Astrocyte (in vitro differentiated cells and primary cell): ENCODE data around the gene NUTM1. TPM values are rescaled to one million over a fixed set of nuclear protein-coding genes. Genes with fewer than 3 reads are reported as not detected.
"Not testable (repeated sequence)": the region's sequence is repeated elsewhere in the genome, so short reads cannot be mapped to it uniquely, and the experiment has no call there.

ENCODE experiments used
- DNase-seq: peaks from one replicate; pipeline ENCODE4 v3.0.0-alpha.2; 2010; ENCODE audit warnings: low read depth
- FAIRE-seq: peaks from 2 replicates; lab custom pipeline; 2011; peaks lifted over from hg19 to GRCh38; lab: Jason Lieb, UNC
- H2AFZ ChIP-seq: 2 replicates; pipeline ENCODE4 v1.6.0; 2012; ENCODE audit warnings: low read depth, low read length, inconsistent platforms
- H3K27ac ChIP-seq: 2 replicates; pipeline ENCODE4 v1.5.1; 2011; ENCODE audit warnings: low read depth, low read length, inconsistent platforms
- H3K27me3 ChIP-seq: 2 replicates; pipeline ENCODE4 v1.6.0; 2011; ENCODE audit warnings: low read length, inconsistent platforms; ENCODE audit not compliant: insufficient read depth
- H3K36me3 ChIP-seq: 2 replicates; pipeline ENCODE4 v1.5.1; 2011; ENCODE audit warnings: low read length, inconsistent platforms; ENCODE audit not compliant: insufficient read depth
- H3K4me1 ChIP-seq: 2 replicates; pipeline ENCODE4 v1.5.1; 2011; ENCODE audit warnings: low read length, inconsistent platforms; ENCODE audit not compliant: insufficient read depth
- H3K4me2 ChIP-seq: 2 replicates; pipeline ENCODE4 v1.6.0; 2012; ENCODE audit warnings: low read length, inconsistent platforms
- H3K4me3 ChIP-seq: 2 replicates; pipeline ENCODE4 v1.5.1; 2011; ENCODE audit warnings: low read depth, mild to moderate bottlenecking, low read length, inconsistent platforms; ENCODE audit not compliant: insufficient read depth
- H3K79me2 ChIP-seq: 2 replicates; pipeline ENCODE4 v1.6.0; 2012; ENCODE audit warnings: mild to moderate bottlenecking, low read length, inconsistent platforms; ENCODE audit not compliant: insufficient read depth
- H3K9ac ChIP-seq: 2 replicates; pipeline ENCODE4 v1.6.0; 2012; ENCODE audit warnings: mild to moderate bottlenecking, low read length, inconsistent platforms
- H3K9me3 ChIP-seq: 2 replicates; pipeline ENCODE4 v1.5.1; 2012; ENCODE audit warnings: low read depth, mild to moderate bottlenecking, low read length, inconsistent platforms; ENCODE audit not compliant: insufficient read depth
- H4K20me1 ChIP-seq: 2 replicates; pipeline ENCODE4 v1.6.0; 2012; ENCODE audit warnings: low read length, inconsistent platforms; ENCODE audit not compliant: insufficient read depth
- H3K27ac Mint-ChIP-seq: one replicate; pipeline ENCODE4 v1.8.0; 2021; ENCODE audit warnings: mild to moderate bottlenecking, mixed read lengths; ENCODE audit not compliant: unreplicated experiment
- H3K27me3 Mint-ChIP-seq: one replicate; pipeline ENCODE4 v1.8.0; 2021; ENCODE audit warnings: low read depth, mixed read lengths; ENCODE audit not compliant: unreplicated experiment
- H3K36me3 Mint-ChIP-seq: one replicate; pipeline ENCODE4 v1.8.0; 2021; ENCODE audit warnings: low read depth, mixed read lengths; ENCODE audit not compliant: unreplicated experiment
- H3K4me1 Mint-ChIP-seq: one replicate; pipeline ENCODE4 v1.8.0; 2021; ENCODE audit warnings: low read depth, mixed read lengths; ENCODE audit not compliant: unreplicated experiment
- H3K4me3 Mint-ChIP-seq: one replicate; pipeline ENCODE4 v1.8.0; 2021; ENCODE audit warnings: mild to moderate bottlenecking, moderate library complexity, mixed read lengths; ENCODE audit not compliant: unreplicated experiment
- H3K9me3 Mint-ChIP-seq: one replicate; pipeline ENCODE4 v1.8.0; 2021; ENCODE audit warnings: mild to moderate bottlenecking, mixed read lengths; ENCODE audit not compliant: unreplicated experiment
- EZH2 ChIP-seq: IDR thresholded peaks from 2 replicates; pipeline ENCODE4 v1.6.1; 2012; ENCODE audit warnings: mild to moderate bottlenecking, low read length, inconsistent platforms; ENCODE audit not compliant: insufficient read depth
- total RNA-seq: library from RNA; stranded (reverse); gene quantifications from 2 replicates; pipeline ENCODE4 v1.2.1, GENCODE V29; 2021
- TF ChIP-seq, protein P1 (sequence below): IDR thresholded peaks from 2 replicates; pipeline ENCODE4 v1.5.1; 2011; ENCODE audit warnings: low read depth, mild to moderate bottlenecking, inconsistent platforms, low read length, moderate library complexity; ENCODE audit not compliant: insufficient read depth

NUTM1 gene
- total RNA-seq, 1 donor from 2014 or later, result not detected

GRCh38 chr15:34347951-34348638 lies 5.0 kb downstream of the NUTM1 start:
- H3K9me3 ChIP-seq, result no peaks in the 10 kb centered on the region
- H3K9me3 Mint-ChIP-seq, result no peaks in the 10 kb centered on the region
- H3K79me2 ChIP-seq, result no peaks in the 10 kb centered on the region
- no peak overlapping the region for H3K4me2 ChIP-seq
- H3K4me1 ChIP-seq, result no peaks in the 10 kb centered on the region
- no peak overlapping the region for H3K9ac ChIP-seq
- H3K27ac Mint-ChIP-seq, result no peak overlapping the region
- no peak overlapping the region for H2AFZ ChIP-seq
- DNase-seq (no peak), FAIRE-seq (no peak)
- no peaks in the 10 kb centered on the region for H3K4me1 Mint-ChIP-seq
- H3K27me3 Mint-ChIP-seq, result peaks cover 8% of the 10 kb centered on the region
- no peak overlapping the region for H3K4me3 Mint-ChIP-seq
- H3K27me3 ChIP-seq, result peaks cover 2% of the 10 kb centered on the region
- no peak overlapping the region for H3K27ac ChIP-seq
- no peaks in the 10 kb centered on the region for H3K36me3 ChIP-seq
- no peak overlapping the region for H3K4me3 ChIP-seq
- H3K36me3 Mint-ChIP-seq, result peaks cover 2% of the 10 kb centered on the region
- TF ChIP-seq EZH2, result no peak
- H4K20me1 ChIP-seq, result no peaks in the 10 kb centered on the region

DNA sequence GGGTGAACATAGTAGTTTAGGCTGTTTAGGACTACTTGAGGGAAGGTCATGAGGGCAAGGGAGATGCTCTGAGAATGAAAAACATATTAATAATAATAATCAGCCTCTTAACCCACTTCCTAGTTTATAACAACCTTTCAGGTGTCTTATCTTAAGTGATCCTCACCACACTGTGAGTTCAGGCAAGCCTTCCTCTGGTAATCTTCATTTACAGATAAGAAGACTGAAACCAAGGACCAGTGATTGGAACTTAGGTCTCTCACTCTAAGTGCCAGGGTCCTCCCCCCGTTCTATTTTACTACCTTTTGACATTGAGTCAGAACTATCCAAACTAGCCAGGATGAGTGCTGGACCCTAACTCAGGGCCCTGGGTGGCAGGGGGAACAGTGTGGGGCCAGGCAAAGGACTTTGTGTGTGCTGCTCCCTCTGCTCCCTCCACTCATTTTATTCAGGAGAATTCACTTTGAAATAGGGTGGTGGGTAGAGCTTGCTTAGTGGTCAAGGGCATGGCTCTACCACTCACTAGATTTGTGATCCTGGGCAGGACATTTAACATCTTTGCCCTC lies 5.7 kb downstream of the NUTM1 start:
- Histone ChIP-seq H3K9me3 (no peaks in the 10 kb centered on the region), H3K27me3 (peaks cover 2% of the 10 kb centered on the region), H4K20me1 (no peaks in the 10 kb centered on the region), H3K27ac (no peak overlapping the region), H3K9ac (no peak overlapping the region), H3K4me3 (no peak overlapping the region), H3K36me3 (no peaks in the 10 kb centered on the region), H3K4me1 (no peaks in the 10 kb centered on the region), H2AFZ (no peak overlapping the region), H3K79me2 (no peaks in the 10 kb centered on the region), H3K4me2 (no peak overlapping the region)
- Mint-ChIP-seq H3K9me3 (no peaks in the 10 kb centered on the region), H3K4me1 (no peaks in the 10 kb centered on the region), H3K27ac (no peak overlapping the region), H3K4me3 (no peak overlapping the region), H3K27me3 (peaks cover 8% of the 10 kb centered on the region), H3K36me3 (peaks cover 2% of the 10 kb centered on the region)
- no peak for DNase-seq
- FAIRE-seq, result no peak
- TF ChIP-seq EZH2, result no peak
- TF ChIP-seq, protein P1, sequence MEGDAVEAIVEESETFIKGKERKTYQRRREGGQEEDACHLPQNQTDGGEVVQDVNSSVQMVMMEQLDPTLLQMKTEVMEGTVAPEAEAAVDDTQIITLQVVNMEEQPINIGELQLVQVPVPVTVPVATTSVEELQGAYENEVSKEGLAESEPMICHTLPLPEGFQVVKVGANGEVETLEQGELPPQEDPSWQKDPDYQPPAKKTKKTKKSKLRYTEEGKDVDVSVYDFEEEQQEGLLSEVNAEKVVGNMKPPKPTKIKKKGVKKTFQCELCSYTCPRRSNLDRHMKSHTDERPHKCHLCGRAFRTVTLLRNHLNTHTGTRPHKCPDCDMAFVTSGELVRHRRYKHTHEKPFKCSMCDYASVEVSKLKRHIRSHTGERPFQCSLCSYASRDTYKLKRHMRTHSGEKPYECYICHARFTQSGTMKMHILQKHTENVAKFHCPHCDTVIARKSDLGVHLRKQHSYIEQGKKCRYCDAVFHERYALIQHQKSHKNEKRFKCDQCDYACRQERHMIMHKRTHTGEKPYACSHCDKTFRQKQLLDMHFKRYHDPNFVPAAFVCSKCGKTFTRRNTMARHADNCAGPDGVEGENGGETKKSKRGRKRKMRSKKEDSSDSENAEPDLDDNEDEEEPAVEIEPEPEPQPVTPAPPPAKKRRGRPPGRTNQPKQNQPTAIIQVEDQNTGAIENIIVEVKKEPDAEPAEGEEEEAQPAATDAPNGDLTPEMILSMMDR, result no peak

DNA sequence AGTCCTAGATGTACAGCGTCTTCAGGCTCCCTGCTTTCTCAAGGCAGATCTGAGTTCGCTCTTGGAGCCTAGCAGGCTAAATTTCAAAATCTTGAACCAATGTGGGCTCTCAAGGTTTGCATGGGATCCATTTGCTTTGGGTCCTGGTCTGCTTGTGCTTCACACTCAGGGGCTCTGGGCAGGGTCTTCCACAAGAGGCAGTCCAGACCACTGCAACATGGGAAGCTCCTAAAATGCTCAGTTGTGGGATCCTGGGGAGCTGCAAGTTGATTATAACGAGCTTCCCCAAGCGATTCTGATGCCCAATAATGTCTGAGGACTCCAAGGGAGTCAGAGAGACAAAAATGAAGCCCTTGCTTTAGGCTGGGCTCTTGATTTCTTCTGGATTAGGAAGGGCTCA lies 6.7 kb downstream of the NUTM1 start:
- H3K4me1 ChIP-seq, result no peaks in the 10 kb centered on the region
- DNase-seq, result no peak
- no peak overlapping the region for H3K4me3 Mint-ChIP-seq
- H2AFZ ChIP-seq, result no peak overlapping the region
- no peak for FAIRE-seq
- peaks cover 2% of the 10 kb centered on the region for H3K27me3 ChIP-seq
- no peaks in the 10 kb centered on the region for H3K36me3 ChIP-seq
- no peak overlapping the region for H3K27ac Mint-ChIP-seq
- H3K9me3 ChIP-seq, result no peaks in the 10 kb centered on the region
- H3K79me2 ChIP-seq, result no peaks in the 10 kb centered on the region
- H3K9ac ChIP-seq, result no peak overlapping the region
- H3K4me3 ChIP-seq, result no peak overlapping the region
- H3K36me3 Mint-ChIP-seq, result peaks cover 11% of the 10 kb centered on the region
- TF ChIP-seq, protein P1, result no peak
- no peak for TF ChIP-seq EZH2
- no peaks in the 10 kb centered on the region for H3K4me1 Mint-ChIP-seq
- no peak overlapping the region for H3K4me2 ChIP-seq
- H4K20me1 ChIP-seq, result no peaks in the 10 kb centered on the region
- H3K9me3 Mint-ChIP-seq, result no peaks in the 10 kb centered on the region
- no peak overlapping the region for H3K27ac ChIP-seq
- peaks cover 8% of the 10 kb centered on the region for H3K27me3 Mint-ChIP-seq

DNA sequence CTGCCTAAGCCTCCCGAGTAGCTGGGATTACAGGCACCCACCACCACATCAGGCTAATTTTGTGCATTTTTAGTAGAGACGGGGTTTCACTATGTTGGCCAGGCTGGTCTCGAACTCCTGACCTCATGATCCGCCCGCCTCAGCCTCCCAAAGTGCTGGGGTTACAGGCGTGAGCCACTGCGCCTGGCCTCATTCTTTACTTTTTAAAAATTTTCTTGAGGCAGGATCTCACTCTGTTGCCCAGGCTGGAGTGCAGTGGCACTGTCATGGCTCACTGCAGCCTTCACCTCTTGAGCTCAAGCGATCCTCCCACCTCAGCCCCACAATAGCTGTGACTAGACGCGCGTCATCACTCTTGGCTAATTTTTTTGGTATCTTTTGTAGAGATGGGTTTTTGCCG lies 9.9 kb downstream of the NUTM1 start:
- not testable (repeated sequence) for H3K4me2 ChIP-seq, H3K4me1 ChIP-seq, H3K27me3 Mint-ChIP-seq, H3K27ac ChIP-seq, H3K9me3 ChIP-seq, DNase-seq, H3K27ac Mint-ChIP-seq, H3K79me2 ChIP-seq, H3K4me3 Mint-ChIP-seq, FAIRE-seq, H3K4me3 ChIP-seq, H2AFZ ChIP-seq, H3K36me3 ChIP-seq, H3K9ac ChIP-seq, H3K9me3 Mint-ChIP-seq, H3K27me3 ChIP-seq, H4K20me1 ChIP-seq, H3K4me1 Mint-ChIP-seq
- peaks cover 18% of the 10 kb centered on the region for H3K36me3 Mint-ChIP-seq
